HepG2 (cell line): ENCODE results near the gene NECAB2. TPM values are rescaled to one million over a fixed set of nuclear protein-coding genes. Genes with fewer than 3 reads are reported as not detected.

Experiments used
- AGO2 ChIP-seq: fragments of 200-400 bp; formaldehyde crosslinking; optimal IDR thresholded peaks from 2 replicates; pipeline ENCODE3; 2017; ENCODE audit warnings: mild to moderate bottlenecking, low read depth, low read length, moderate library complexity
- CHD4 ChIP-seq: fragments of 200-600 bp; sonication (generic); IDR thresholded peaks from 2 replicates; pipeline ENCODE4 v1.7.0; 2017; ENCODE audit warnings: mild to moderate bottlenecking, low read length, borderline replicate concordance
- GABPA ChIP-seq, 2 experiments: IDR thresholded peaks; 2 replicates each; pipeline ENCODE4 v1.6.1; 2011 to 2016; ENCODE audit warnings: low read depth in 2 of 2, low read length in 1 of 2, missing biosample characterization in 1 of 2, missing genetic modification characterization in 1 of 2
- HMGXB4 ChIP-seq, 2 experiments: sonication (generic) in 1 of 2; formaldehyde crosslinking in 1 of 2; IDR thresholded peaks; 2 replicates each; pipeline versions ENCODE4 v1.4.0 to v1.6.1; 2018 to 2020; ENCODE audit warnings: missing genetic modification reagents in 2 of 2, borderline replicate concordance in 1 of 2, low read depth in 1 of 2, mild to moderate bottlenecking in 1 of 2, missing biosample characterization in 1 of 2
- KDM5B ChIP-seq: sonication (generic); formaldehyde crosslinking; IDR thresholded peaks from 2 replicates; pipeline ENCODE4 v1.4.0; 2020; ENCODE audit warnings: missing genetic modification reagents, mild to moderate bottlenecking, borderline replicate concordance
- SP4 ChIP-seq: sonication (generic); formaldehyde crosslinking; IDR thresholded peaks from 2 replicates; pipeline ENCODE4 v1.8.1; 2023; ENCODE audit warnings: mild to moderate bottlenecking, missing genetic modification reagents
- SRF ChIP-seq: IDR thresholded peaks from 2 replicates; pipeline ENCODE4 v1.6.1; 2011; ENCODE audit warnings: mild to moderate bottlenecking, low read depth, low read length, moderate library complexity
- THAP9 ChIP-seq: sonication (generic); formaldehyde crosslinking; IDR thresholded peaks from 2 replicates; pipeline ENCODE4; 2020; ENCODE audit warnings: missing genetic modification reagents, mild to moderate bottlenecking, borderline replicate concordance
- TRIM24 ChIP-seq: sonication (generic); formaldehyde crosslinking; IDR thresholded peaks from 2 replicates; pipeline ENCODE4 v1.8.0; 2022; ENCODE audit warnings: mild to moderate bottlenecking, missing genetic modification reagents
- ZNF235 ChIP-seq: sonication (generic); formaldehyde crosslinking; IDR thresholded peaks from 2 replicates; pipeline ENCODE4 v1.8.1; 2023; ENCODE audit warnings: mild to moderate bottlenecking, missing genetic modification reagents, borderline replicate concordance
- ZNF251 ChIP-seq: sonication (generic); formaldehyde crosslinking; IDR thresholded peaks from 2 replicates; pipeline ENCODE4 v1.9.0; 2021; ENCODE audit warnings: mild to moderate bottlenecking, missing genetic modification reagents
- ZNF350 ChIP-seq: sonication (generic); formaldehyde crosslinking; IDR thresholded peaks from 2 replicates; pipeline ENCODE4 v1.4.0; 2020; ENCODE audit warnings: mild to moderate bottlenecking, low read depth, missing genetic modification reagents, borderline replicate concordance
- ZNF768 ChIP-seq: sonication (generic); formaldehyde crosslinking; IDR thresholded peaks from 2 replicates; pipeline ENCODE4 v1.4.0; 2020; ENCODE audit warnings: missing genetic modification reagents
- ZNF773 ChIP-seq: sonication (generic); formaldehyde crosslinking; IDR thresholded peaks from 2 replicates; pipeline ENCODE4 v1.4.0; 2020; ENCODE audit warnings: missing genetic modification reagents, borderline replicate concordance
- ZNF776 ChIP-seq: sonication (generic); formaldehyde crosslinking; IDR thresholded peaks from 2 replicates; pipeline ENCODE4 v1.4.0; 2020; ENCODE audit warnings: mild to moderate bottlenecking, missing genetic modification reagents
- ZNF781 ChIP-seq: sonication (generic); formaldehyde crosslinking; IDR thresholded peaks from 2 replicates; pipeline ENCODE4 v1.5.1; 2020; ENCODE audit warnings: borderline replicate concordance, mild to moderate bottlenecking, missing genetic modification reagents; ENCODE audit errors: not compliant biosample characterization
- ZSCAN25 ChIP-seq: sonication (generic); formaldehyde crosslinking; IDR thresholded peaks from 2 replicates; pipeline ENCODE4 v1.8.0; 2022; ENCODE audit warnings: mild to moderate bottlenecking, missing genetic modification reagents
- polyA plus RNA-seq, 8 experiments: library from polyadenylated mRNA; depleted of rRNA in 3 of 8; stranded (reverse) in 7 of 8; unstranded in 1 of 8; fragments of >200 nt; fragmentation: Illumina TruSeq in 4 of 8; extraction: Trizol in 4 of 8; gene quantifications; 2 replicates each; pipeline versions ENCODE4 v1.2.1 to v1.2.3, GENCODE V29; 2011 to 2016; ENCODE audit warnings: low read depth in 4 of 8, missing spikeins in 1 of 8, mixed read lengths in 1 of 8; ENCODE audit not compliant: insufficient read depth in 1 of 8
- total RNA-seq, 5 experiments: library from RNA; depleted of rRNA; stranded (reverse); fragments of >200 nt; fragmentation: Illumina TruSeq; extraction: Trizol; gene quantifications; 2 replicates each; pipeline ENCODE4 v1.2.3, GENCODE V29; 2016; ENCODE audit warnings: low read depth in 1 of 5
- TF ChIP-seq, protein P1 (sequence below): sonication (generic); formaldehyde crosslinking; IDR thresholded peaks from 2 replicates; pipeline ENCODE4 v1.5.1; 2020; ENCODE audit warnings: mild to moderate bottlenecking, missing genetic modification reagents, moderate library complexity
- TF ChIP-seq, protein P2 (sequence below): sonication (generic); formaldehyde crosslinking; IDR thresholded peaks from 2 replicates; pipeline ENCODE4 v1.5.0; 2020; ENCODE audit warnings: mild to moderate bottlenecking, missing genetic modification reagents, moderate library complexity

Gene NECAB2
- total and polyA plus RNA-seq, 2 of the 13 experiments (the other 11 are each of a cell fraction or from before 2014, with no cell fraction given): 0.21 to 0.49 TPM

DNA sequence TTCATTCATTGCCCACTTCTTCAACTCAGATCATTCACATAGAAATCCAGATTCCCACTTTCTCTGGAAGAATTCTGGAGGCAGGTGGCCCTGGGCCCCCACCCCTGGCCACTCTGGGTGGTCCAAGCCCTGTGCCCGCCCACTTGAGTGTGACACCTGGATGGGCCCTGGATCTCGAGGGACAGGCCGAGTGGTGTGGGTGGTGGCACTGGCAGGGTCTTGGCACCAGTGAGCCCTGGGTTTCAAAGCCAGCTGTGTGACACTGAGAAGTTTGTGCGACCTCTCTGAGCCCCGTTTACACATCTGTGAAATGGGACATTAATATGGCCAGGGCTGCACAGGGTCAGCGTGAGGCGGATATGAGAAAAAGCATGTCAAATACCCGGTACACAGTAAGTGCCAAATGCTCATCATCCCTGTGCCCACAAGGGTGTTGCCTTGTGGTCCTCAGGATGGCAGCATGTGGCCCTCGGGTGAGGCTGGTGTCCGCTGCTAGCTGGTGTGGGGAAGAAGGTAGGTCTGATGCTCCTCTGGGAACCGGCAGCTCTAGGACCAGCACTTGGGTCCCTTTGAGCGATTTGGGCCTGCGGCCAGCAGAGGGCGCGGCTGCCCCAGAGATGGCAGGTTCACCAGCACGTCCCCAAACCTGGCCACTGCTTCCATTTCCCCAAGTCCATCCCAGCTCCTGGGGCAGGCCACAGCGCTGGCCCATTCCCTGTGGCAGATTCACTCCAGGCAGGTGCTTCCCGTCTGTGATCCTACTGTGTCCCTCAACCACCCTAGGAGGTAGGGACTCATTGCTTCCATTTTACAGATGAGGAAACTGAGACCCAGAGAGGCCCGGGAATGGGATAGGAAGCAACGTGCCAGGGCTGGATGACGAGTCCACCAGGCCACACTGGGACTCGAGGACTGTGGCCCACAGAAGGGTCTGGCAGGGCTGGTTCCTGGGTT lies 11.4 kb upstream of the NECAB2 start (continued):
- TF ChIP-seq, protein P1, sequence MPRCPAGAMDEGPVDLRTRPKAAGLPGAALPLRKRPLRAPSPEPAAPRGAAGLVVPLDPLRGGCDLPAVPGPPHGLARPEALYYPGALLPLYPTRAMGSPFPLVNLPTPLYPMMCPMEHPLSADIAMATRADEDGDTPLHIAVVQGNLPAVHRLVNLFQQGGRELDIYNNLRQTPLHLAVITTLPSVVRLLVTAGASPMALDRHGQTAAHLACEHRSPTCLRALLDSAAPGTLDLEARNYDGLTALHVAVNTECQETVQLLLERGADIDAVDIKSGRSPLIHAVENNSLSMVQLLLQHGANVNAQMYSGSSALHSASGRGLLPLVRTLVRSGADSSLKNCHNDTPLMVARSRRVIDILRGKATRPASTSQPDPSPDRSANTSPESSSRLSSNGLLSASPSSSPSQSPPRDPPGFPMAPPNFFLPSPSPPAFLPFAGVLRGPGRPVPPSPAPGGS (CRISPR knock-in tag): peak; percentile 58; the same call in 1 of the 2 replicates
- TF ChIP-seq ZNF776 (CRISPR knock-in tag): peak; percentile 36; the same call in 1 of the 2 replicates
- TF ChIP-seq ZSCAN25 (CRISPR knock-in tag): peak; percentile 53; the same call in 1 of the 2 replicates
- TF ChIP-seq ZNF350: peak; percentile 82
- TF ChIP-seq CHD4: peak; percentile 78; the same call in 1 of the 2 replicates
- TF ChIP-seq, protein P2, sequence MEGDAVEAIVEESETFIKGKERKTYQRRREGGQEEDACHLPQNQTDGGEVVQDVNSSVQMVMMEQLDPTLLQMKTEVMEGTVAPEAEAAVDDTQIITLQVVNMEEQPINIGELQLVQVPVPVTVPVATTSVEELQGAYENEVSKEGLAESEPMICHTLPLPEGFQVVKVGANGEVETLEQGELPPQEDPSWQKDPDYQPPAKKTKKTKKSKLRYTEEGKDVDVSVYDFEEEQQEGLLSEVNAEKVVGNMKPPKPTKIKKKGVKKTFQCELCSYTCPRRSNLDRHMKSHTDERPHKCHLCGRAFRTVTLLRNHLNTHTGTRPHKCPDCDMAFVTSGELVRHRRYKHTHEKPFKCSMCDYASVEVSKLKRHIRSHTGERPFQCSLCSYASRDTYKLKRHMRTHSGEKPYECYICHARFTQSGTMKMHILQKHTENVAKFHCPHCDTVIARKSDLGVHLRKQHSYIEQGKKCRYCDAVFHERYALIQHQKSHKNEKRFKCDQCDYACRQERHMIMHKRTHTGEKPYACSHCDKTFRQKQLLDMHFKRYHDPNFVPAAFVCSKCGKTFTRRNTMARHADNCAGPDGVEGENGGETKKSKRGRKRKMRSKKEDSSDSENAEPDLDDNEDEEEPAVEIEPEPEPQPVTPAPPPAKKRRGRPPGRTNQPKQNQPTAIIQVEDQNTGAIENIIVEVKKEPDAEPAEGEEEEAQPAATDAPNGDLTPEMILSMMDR (CRISPR knock-in tag): peak; percentile 98
- TF ChIP-seq ZNF251 (CRISPR knock-in tag): peak; percentile 44; the same call in 1 of the 2 replicates
- TF ChIP-seq THAP9 (CRISPR knock-in tag): 0 out of 2 replicates have a peak, but pooled peaks have one; percentile 28
- TF ChIP-seq ZNF773: no peak
- TF ChIP-seq HMGXB4 (CRISPR knock-in tag; IDR thresholded peaks at IDR 0.05; ENCODE audit: borderline replicate concordance in 1 of 2, low read depth in 1 of 2): 0 out of 4 replicates have a peak, but pooled peaks of 1 of the 2 experiments have one; percentile 52
- TF ChIP-seq KDM5B (CRISPR knock-in tag): peak; percentile 20; the same call in 1 of the 2 replicates
- 0 out of 2 replicates have a peak, but pooled peaks have one; percentile 3 for TF ChIP-seq SRF
- peak; percentile 56 for TF ChIP-seq AGO2
- TF ChIP-seq ZNF781 (CRISPR knock-in tag): peak; percentile 33
- TF ChIP-seq GABPA (IDR thresholded peaks at IDR 0.05; ENCODE audit: low read depth, low read length): no peak
- no peak for TF ChIP-seq GABPA (CRISPR knock-in tag; IDR thresholded peaks at IDR 0.05; ENCODE audit: low read depth)
- 0 out of 2 replicates have a peak, but pooled peaks have one; percentile 51 for TF ChIP-seq SP4 (CRISPR knock-in tag)
- TF ChIP-seq ZNF235 (CRISPR knock-in tag): no peak
- TF ChIP-seq ZNF768 (CRISPR knock-in tag): peak; percentile 96
- no peak for TF ChIP-seq TRIM24
